NCI-H748 (cell line): Measurements from ENCODE around the gene ROPN1L.

Experiments
- DNase-seq: peaks from one replicate; lab custom pipeline; 2025; ENCODE audit not compliant: unreplicated experiment; lab: John Stamatoyannopoulos, UW

The ROPN1L gene

GRCh38 chr5:10427201-10427600 lies 14.5 kb upstream of the ROPN1L start:
- DNase-seq, result no peak

- DNase-seq, result no peak
Observed at GRCh38 chr5:10427978-10428377, 13.7 kb upstream of the ROPN1L start.

- no peak for DNase-seq
Observed at GRCh38 chr5:10431415-10431814, 10.3 kb upstream of the ROPN1L start.

GRCh38 chr5:10432059-10433008 lies 9.3 kb upstream of the ROPN1L start:
- DNase-seq, result no peak

- DNase-seq, result no peak
Observed at GRCh38 chr5:10434392-10434791, 7.3 kb upstream of the ROPN1L start.

- DNase-seq, result no peak
Observed at GRCh38 chr5:10438301-10438700, 3.4 kb upstream of the ROPN1L start.

- DNase-seq, result no peak
Observed at GRCh38 chr5:10439692-10440091, 2.0 kb upstream of the ROPN1L start.

- no peak for DNase-seq
Observed at GRCh38 chr5:10440367-10440990, 1.2 kb upstream of the ROPN1L start.

- no peak for DNase-seq
Observed at GRCh38 chr5:10441992-10442435, 335 bp downstream of the ROPN1L start.

GRCh38 chr5:10442576-10442975 lies 897 bp downstream of the ROPN1L start:
- no peak for DNase-seq

GRCh38 chr5:10445352-10445751 lies 3.7 kb downstream of the ROPN1L start:
- DNase-seq, result no peak

GRCh38 chr5:10446490-10446889 lies 4.8 kb downstream of the ROPN1L start:
- DNase-seq, result no peak

- no peak for DNase-seq
Observed at GRCh38 chr5:10447041-10447440, 5.4 kb downstream of the ROPN1L start.

- DNase-seq, result no peak
Observed at GRCh38 chr5:10448754-10449360, 7.2 kb downstream of the ROPN1L start.

GRCh38 chr5:10451137-10451824 lies 9.6 kb downstream of the ROPN1L start:
- DNase-seq, result no peak

GRCh38 chr5:10452768-10453331 lies 11.2 kb downstream of the ROPN1L start:
- peak; percentile 87 for DNase-seq

- peak; percentile 56 for DNase-seq
Observed at GRCh38 chr5:10453545-10453944, 11.9 kb downstream of the ROPN1L start.

- DNase-seq, result no peak
Observed at GRCh38 chr5:10454591-10455276, 13.1 kb downstream of the ROPN1L start.

GRCh38 chr5:10455277-10455670 lies 13.6 kb downstream of the ROPN1L start:
- no peak for DNase-seq
